CD4-positive, alpha-beta memory T cell (primary cell): Measurements from ENCODE around the gene ASTN2. TPM values are rescaled to one million over a fixed set of nuclear protein-coding genes. Genes with fewer than 3 reads are reported as not detected.

ENCODE experiments used
- CTCF ChIA-PET: fragments of 350-600 bp; sonication (Branson Sonifier 250); formaldehyde crosslinking; loops from one replicate; lab custom pipeline; 2021; ENCODE audit warnings: inconsistent platforms; ENCODE audit not compliant: partially characterized antibody; lab: Charles Lee
- POLR2A ChIA-PET: fragments of 350-600 bp; sonication (Branson Sonifier 250); formaldehyde crosslinking; loops from one replicate; lab custom pipeline; 2021; ENCODE audit not compliant: partially characterized antibody; lab: Charles Lee
- DNase-seq, 5 donors: peaks; one replicate each; pipeline versions ENCODE4 v3.0.0 to v3.0.0-alpha.2; 2020 to 2022; ENCODE audit warnings: mixed read lengths in 1 of 5
- H3K27ac ChIP-seq: one replicate; pipeline ENCODE4 v1.7.0; 2013; ENCODE audit warnings: low read depth, low read length
- H3K27me3 ChIP-seq: 2 replicates; pipeline ENCODE4 v1.7.0; 2013; ENCODE audit warnings: mild to moderate bottlenecking, low read length, moderate library complexity; ENCODE audit not compliant: insufficient read depth
- H3K36me3 ChIP-seq: 2 replicates; pipeline ENCODE4 v1.7.0; 2013; ENCODE audit warnings: mild to moderate bottlenecking, low read length, moderate library complexity; ENCODE audit not compliant: insufficient read depth
- H3K4me1 ChIP-seq: 2 replicates; pipeline ENCODE4 v1.7.0; 2013; ENCODE audit warnings: mild to moderate bottlenecking, low read length, moderate library complexity; ENCODE audit not compliant: insufficient read depth
- H3K4me3 ChIP-seq, 2 donors: one replicate each; pipeline ENCODE4 v1.7.0; 2013; ENCODE audit warnings: low read length in 2 of 2, mild to moderate bottlenecking in 1 of 2
- H3K9me3 ChIP-seq, 2 donors: one replicate each; pipeline ENCODE4 v1.7.0; 2013; ENCODE audit warnings: low read length in 2 of 2, control low read depth in 1 of 2; ENCODE audit not compliant: control insufficient read depth in 1 of 2
- H3K27ac Mint-ChIP-seq, 7 donors: one replicate each; pipeline ENCODE4 v1.8.0; 2020 to 2021; ENCODE audit warnings: mixed read lengths in 7 of 7, mild to moderate bottlenecking in 6 of 7, inconsistent platforms in 3 of 7, moderate library complexity in 3 of 7
- H3K27me3 Mint-ChIP-seq, 2 donors: one replicate each; pipeline ENCODE4 v1.8.0; 2020 to 2021; ENCODE audit warnings: mixed read lengths in 2 of 2
- H3K36me3 Mint-ChIP-seq, 2 donors: one replicate each; pipeline ENCODE4 v1.8.0; 2020 to 2021; ENCODE audit warnings: mixed read lengths in 2 of 2, inconsistent platforms in 1 of 2, mild to moderate bottlenecking in 1 of 2
- H3K4me1 Mint-ChIP-seq, 4 donors: one replicate each; pipeline ENCODE4 v1.8.0; 2020 to 2021; ENCODE audit warnings: mixed read lengths in 4 of 4, mild to moderate bottlenecking in 1 of 4
- H3K4me3 Mint-ChIP-seq, 8 donors: one replicate each; pipeline ENCODE4 v1.8.0; 2020 to 2021; ENCODE audit warnings: mixed read lengths in 8 of 8, mild to moderate bottlenecking in 7 of 8, moderate library complexity in 6 of 8, inconsistent platforms in 3 of 8
- H3K9me3 Mint-ChIP-seq, 8 donors: one replicate each; pipeline ENCODE4 v1.8.0; 2020 to 2021; ENCODE audit warnings: mixed read lengths in 8 of 8, mild to moderate bottlenecking in 5 of 8, inconsistent platforms in 3 of 8, moderate library complexity in 1 of 8
- intact Hi-C: fragments of 100-400 bp; cut with micrococcal nuclease; formaldehyde crosslinking; loops from one replicate; pipeline ENCODE4 v1.15.1; 2023
- polyA plus RNA-seq, 2 donors: library from polyadenylated mRNA; unstranded; fragments of 300-500 nt; fragmentation: Illumina TruSeq; gene quantifications; one replicate each; pipeline ENCODE4 v1.2.3, GENCODE V29; 2021
- total RNA-seq, 2 experiments: library from RNA; stranded (reverse); gene quantifications; one replicate each; pipeline ENCODE4 v1.2.3, GENCODE V29; 2021

ASTN2 gene
- total and polyA plus RNA-seq, 4 experiments from 2014 or later = 2.7 to 5.9 (median 4.8) TPM

GRCh38 chr9:117354244-117354847, 60.5 kb downstream of the ASTN2 start:
- intact Hi-C loops = no loop called here
- H3K4me1 ChIP-seq = no peaks in the 10 kb centered on the region
- Mint-ChIP-seq H3K4me1 (no peaks in the 10 kb centered on the region), H3K9me3 (peaks cover 0 to 4% (median 2%) of the 10 kb centered on the region in 8 donors), H3K36me3 (no peaks in the 10 kb centered on the region), H3K4me3 (no peak overlapping the region), H3K27ac (no peak overlapping the region), H3K27me3 (no peaks in the 10 kb centered on the region)
- no peak for DNase-seq
- no peaks in the 10 kb centered on the region for H3K36me3 ChIP-seq
- ChIA-PET CTCF (no interaction called here), POLR2A (no interaction called here)
- no peak overlapping the region for H3K27ac ChIP-seq
- no peaks in the 10 kb centered on the region for H3K9me3 ChIP-seq
- H3K27me3 ChIP-seq = no peaks in the 10 kb centered on the region
- H3K4me3 ChIP-seq = no peak overlapping the region

- Mint-ChIP-seq H3K9me3 (peaks cover 0 to 5% (median 0%) of the 10 kb centered on the region in 8 donors), H3K4me1 (no peaks in the 10 kb centered on the region), H3K27me3 (no peaks in the 10 kb centered on the region), H3K36me3 (no peaks in the 10 kb centered on the region), H3K4me3 (no peak overlapping the region), H3K27ac (no peak overlapping the region)
- Histone ChIP-seq H3K27me3 (no peaks in the 10 kb centered on the region), H3K4me3 (no peak overlapping the region), H3K36me3 (no peaks in the 10 kb centered on the region), H3K27ac (no peak overlapping the region), H3K9me3 (no peaks in the 10 kb centered on the region), H3K4me1 (no peaks in the 10 kb centered on the region)
- ChIA-PET POLR2A (no interaction called here), CTCF (no interaction called here)
- DNase-seq = no peak
- intact Hi-C loops = no loop called here
Observed at GRCh38 chr9:117344892-117345660, 69.8 kb downstream of the ASTN2 start.

GRCh38 chr9:117343427-117343826, 71.4 kb downstream of the ASTN2 start:
- Histone ChIP-seq H3K27ac (no peak overlapping the region), H3K4me1 (no peaks in the 10 kb centered on the region), H3K9me3 (no peaks in the 10 kb centered on the region), H3K4me3 (no peak overlapping the region), H3K36me3 (no peaks in the 10 kb centered on the region), H3K27me3 (no peaks in the 10 kb centered on the region)
- Mint-ChIP-seq H3K4me1 (no peaks in the 10 kb centered on the region), H3K36me3 (no peaks in the 10 kb centered on the region), H3K9me3 (peaks cover 0 to 5% (median 2%) of the 10 kb centered on the region in 8 donors), H3K27me3 (no peaks in the 10 kb centered on the region), H3K27ac (no peak overlapping the region), H3K4me3 (no peak overlapping the region)
- intact Hi-C loops = no loop called here
- POLR2A ChIA-PET = no interaction called here
- DNase-seq = no peak
- CTCF ChIA-PET = no interaction called here

- Histone ChIP-seq H3K27me3 (no peaks in the 10 kb centered on the region), H3K27ac (no peak overlapping the region), H3K4me1 (no peaks in the 10 kb centered on the region), H3K4me3 (no peak overlapping the region), H3K36me3 (no peaks in the 10 kb centered on the region), H3K9me3 (no peaks in the 10 kb centered on the region)
- ChIA-PET POLR2A (no interaction called here), CTCF (no interaction called here)
- no peaks in the 10 kb centered on the region for H3K4me1 Mint-ChIP-seq
- H3K36me3 Mint-ChIP-seq = no peaks in the 10 kb centered on the region
- H3K27me3 Mint-ChIP-seq = no peaks in the 10 kb centered on the region
- H3K4me3 Mint-ChIP-seq = no peak overlapping the region
- no peak for DNase-seq
- intact Hi-C loops = no loop called here
- H3K27ac Mint-ChIP-seq = no peak overlapping the region
- H3K9me3 Mint-ChIP-seq = peaks cover 0 to 8% (median 2%) of the 10 kb centered on the region in 8 donors
Observed at GRCh38 chr9:117341151-117341550, 73.7 kb downstream of the ASTN2 start.

- DNase-seq = no peak
- no peaks in the 10 kb centered on the region for H3K9me3 ChIP-seq
- no peaks in the 10 kb centered on the region for H3K4me1 ChIP-seq
- POLR2A ChIA-PET = no interaction called here
- H3K4me3 Mint-ChIP-seq = no peak overlapping the region
- H3K36me3 ChIP-seq = no peaks in the 10 kb centered on the region
- intact Hi-C loops = no loop called here
- no peak overlapping the region for H3K4me3 ChIP-seq
- no peaks in the 10 kb centered on the region for H3K27me3 ChIP-seq
- H3K27ac ChIP-seq = no peak overlapping the region
- H3K27me3 Mint-ChIP-seq = no peaks in the 10 kb centered on the region
- no peak overlapping the region for H3K27ac Mint-ChIP-seq
- H3K9me3 Mint-ChIP-seq = peaks cover 0 to 10% (median 2%) of the 10 kb centered on the region in 8 donors
- CTCF ChIA-PET = no interaction called here
- no peaks in the 10 kb centered on the region for H3K36me3 Mint-ChIP-seq
- no peaks in the 10 kb centered on the region for H3K4me1 Mint-ChIP-seq
Observed at GRCh38 chr9:117340422-117340821, 74.4 kb downstream of the ASTN2 start.

GRCh38 chr9:117335837-117336433, 78.9 kb downstream of the ASTN2 start:
- no peaks in the 10 kb centered on the region for H3K9me3 ChIP-seq
- ChIA-PET CTCF (no interaction called here), POLR2A (no interaction called here)
- H3K27ac Mint-ChIP-seq = no peak overlapping the region
- no peak overlapping the region for H3K27ac ChIP-seq
- no peak for DNase-seq
- H3K27me3 Mint-ChIP-seq = no peaks in the 10 kb centered on the region
- no peaks in the 10 kb centered on the region for H3K36me3 Mint-ChIP-seq
- H3K4me1 Mint-ChIP-seq = no peaks in the 10 kb centered on the region
- H3K36me3 ChIP-seq = no peaks in the 10 kb centered on the region
- intact Hi-C loops = no loop called here
- H3K27me3 ChIP-seq = no peaks in the 10 kb centered on the region
- no peak overlapping the region for H3K4me3 Mint-ChIP-seq
- H3K4me3 ChIP-seq = no peak overlapping the region
- peaks cover 0 to 10% (median 5%) of the 10 kb centered on the region in 8 donors for H3K9me3 Mint-ChIP-seq
- no peaks in the 10 kb centered on the region for H3K4me1 ChIP-seq

- no peak for DNase-seq
- H3K27me3 ChIP-seq = no peaks in the 10 kb centered on the region
- Mint-ChIP-seq H3K36me3 (no peaks in the 10 kb centered on the region), H3K27ac (no peak overlapping the region), H3K9me3 (peaks cover 0 to 11% (median 6%) of the 10 kb centered on the region in 8 donors), H3K4me1 (no peaks in the 10 kb centered on the region), H3K4me3 (no peak overlapping the region), H3K27me3 (no peaks in the 10 kb centered on the region)
- H3K4me1 ChIP-seq = no peaks in the 10 kb centered on the region
- H3K4me3 ChIP-seq = no peak overlapping the region
- CTCF ChIA-PET = no interaction called here
- H3K9me3 ChIP-seq = no peaks in the 10 kb centered on the region
- H3K36me3 ChIP-seq = no peaks in the 10 kb centered on the region
- no peak overlapping the region for H3K27ac ChIP-seq
- POLR2A ChIA-PET = no interaction called here
- intact Hi-C loops = no loop called here
Observed at GRCh38 chr9:117334101-117334500, 80.8 kb downstream of the ASTN2 start.
